Lung (tissue), 12 donors: ENCODE results near the gene PSPH. TPM values are rescaled to one million over a fixed set of nuclear protein-coding genes. Genes with fewer than 3 reads are reported as not detected.
A peak's percentile ranks its signal among the peaks of the same experiment; 100 is the strongest.
"Not testable (repeated sequence)": the region's sequence is repeated elsewhere in the genome, so short reads cannot be mapped to it uniquely, and the experiment has no call there.

Experiments used
- ATAC-seq: fragments of 200-7000 bp; cut with Tn5 transposase; one replicate; pipeline ENCODE4 v1.9.1; 2020; ENCODE audit warnings: moderate number of reproducible peaks; ENCODE audit not compliant: insufficient read depth, low FRiP score
- DNase-seq, 3 donors: peaks; one replicate each; pipeline ENCODE4 v3.0.0-alpha.2; 2013 to 2017
- H3K27ac ChIP-seq, 2 donors: one replicate each; pipeline ENCODE4 v1.5.1; 2013; ENCODE audit warnings: mild to moderate bottlenecking in 2 of 2, moderate library complexity in 2 of 2, control low read depth in 1 of 2, inconsistent platforms in 1 of 2, low read depth in 1 of 2, low read length in 1 of 2
- H3K27me3 ChIP-seq, 3 donors: one replicate each; pipeline ENCODE4 v1.5.1; 2013; ENCODE audit warnings: low read length in 2 of 3; ENCODE audit not compliant: control insufficient read depth in 3 of 3, insufficient read depth in 3 of 3
- H3K36me3 ChIP-seq, 4 donors: one replicate each; pipeline ENCODE4 v1.5.1; 2013; ENCODE audit warnings: low read length in 4 of 4, mild to moderate bottlenecking in 1 of 4, moderate library complexity in 1 of 4; ENCODE audit not compliant: control insufficient read depth in 4 of 4, insufficient read depth in 4 of 4
- H3K4me1 ChIP-seq, 5 donors: one replicate each; pipeline ENCODE4 v1.5.1; 2013; ENCODE audit warnings: low read length in 5 of 5, mild to moderate bottlenecking in 2 of 5, moderate library complexity in 1 of 5; ENCODE audit not compliant: control insufficient read depth in 5 of 5, insufficient read depth in 5 of 5
- H3K4me3 ChIP-seq: one replicate; pipeline ENCODE4 v1.5.1; 2013; ENCODE audit warnings: mild to moderate bottlenecking, control low read depth, moderate library complexity
- H3K9ac ChIP-seq, 2 donors: one replicate each; pipeline ENCODE4 v1.5.1; 2013; ENCODE audit warnings: low read length in 2 of 2, control low read depth in 1 of 2; ENCODE audit not compliant: insufficient read depth in 1 of 2
- H3K9me3 ChIP-seq, 4 donors: one replicate each; pipeline ENCODE4 v1.5.1; 2013; ENCODE audit warnings: low read length in 3 of 4, mild to moderate bottlenecking in 1 of 4, moderate library complexity in 1 of 4; ENCODE audit not compliant: control insufficient read depth in 4 of 4, insufficient read depth in 3 of 4
- WGBS, 2 donors: extraction: QIAGEN DNeasy Blood & Tissue Kit; methylation state at CpG; one replicate each; pipeline ENCODE4 v1.1.7; 2013; 5-methylcytosine and 5-hydroxymethylcytosine counted together
- polyA plus RNA-seq, 2 donors: library from polyadenylated mRNA; stranded (reverse); fragments of 200-250 nt; gene quantifications; one replicate each; pipeline ENCODE4 v1.2.1, GENCODE V29; 2013
- total RNA-seq, 2 donors: library from RNA; depleted of rRNA in 1 of 2; stranded (reverse); fragments of >200 nt in 1 of 2; gene quantifications; one replicate each; pipeline ENCODE4 v1.2.1, GENCODE V29; 2014 to 2021
- TF ChIP-seq, protein P1 (sequence below): IDR thresholded peaks from 2 replicates; pipeline ENCODE4 v1.5.1; 2012; ENCODE audit warnings: mild to moderate bottlenecking; ENCODE audit errors: control extremely low read depth, extremely low read depth
- donor health status: control.
- donor health status: control.
- donor health status: Bipolar disorder and iron deficiency.
- donor health status: healthy.
- donor health status: DM: yes; HTN: yes; CAD: no.

PSPH gene
- total and polyA plus RNA-seq, 4 donors, result 5.9 to 18.5 (median 12.3) TPM

DNA sequence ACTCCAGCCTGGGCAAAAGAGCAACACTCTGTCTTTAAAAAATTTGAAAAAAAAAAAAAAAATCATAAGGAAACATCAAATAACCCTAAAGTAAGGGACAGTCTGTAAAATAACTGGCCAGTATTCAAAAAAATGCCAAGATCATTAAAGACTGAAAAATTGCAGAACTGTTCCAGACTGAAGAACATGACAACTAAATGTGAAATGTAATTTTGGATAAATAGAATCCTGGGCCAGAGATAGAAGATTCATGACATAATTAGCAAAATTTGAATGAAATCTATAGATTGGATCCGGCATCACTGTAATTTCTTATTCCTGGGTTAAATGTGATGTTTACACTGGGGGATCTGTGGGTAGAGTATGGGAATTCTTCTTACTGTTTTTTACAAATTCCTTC is 3.0 kb downstream of the PSPH start:
- no peak for DNase-seq
- WGBS, 2 donors, result 91 to 98% methylated on average over 1 of the region's 1 CpG
- TF ChIP-seq, protein P1, sequence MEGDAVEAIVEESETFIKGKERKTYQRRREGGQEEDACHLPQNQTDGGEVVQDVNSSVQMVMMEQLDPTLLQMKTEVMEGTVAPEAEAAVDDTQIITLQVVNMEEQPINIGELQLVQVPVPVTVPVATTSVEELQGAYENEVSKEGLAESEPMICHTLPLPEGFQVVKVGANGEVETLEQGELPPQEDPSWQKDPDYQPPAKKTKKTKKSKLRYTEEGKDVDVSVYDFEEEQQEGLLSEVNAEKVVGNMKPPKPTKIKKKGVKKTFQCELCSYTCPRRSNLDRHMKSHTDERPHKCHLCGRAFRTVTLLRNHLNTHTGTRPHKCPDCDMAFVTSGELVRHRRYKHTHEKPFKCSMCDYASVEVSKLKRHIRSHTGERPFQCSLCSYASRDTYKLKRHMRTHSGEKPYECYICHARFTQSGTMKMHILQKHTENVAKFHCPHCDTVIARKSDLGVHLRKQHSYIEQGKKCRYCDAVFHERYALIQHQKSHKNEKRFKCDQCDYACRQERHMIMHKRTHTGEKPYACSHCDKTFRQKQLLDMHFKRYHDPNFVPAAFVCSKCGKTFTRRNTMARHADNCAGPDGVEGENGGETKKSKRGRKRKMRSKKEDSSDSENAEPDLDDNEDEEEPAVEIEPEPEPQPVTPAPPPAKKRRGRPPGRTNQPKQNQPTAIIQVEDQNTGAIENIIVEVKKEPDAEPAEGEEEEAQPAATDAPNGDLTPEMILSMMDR, result no peak
- Histone ChIP-seq H3K27ac (no peak overlapping the region), H3K9me3 (no peaks in the 10 kb centered on the region), H3K27me3 (no peaks in the 10 kb centered on the region), H3K36me3 (peaks cover 0 to 8% (median 4%) of the 10 kb centered on the region in 4 donors), H3K4me3 (no peak overlapping the region), H3K9ac (no peak overlapping the region), H3K4me1 (peaks cover under 1 to 36% (median 9%) of the 10 kb centered on the region in 5 donors)
- ATAC-seq, result no peak

DNA sequence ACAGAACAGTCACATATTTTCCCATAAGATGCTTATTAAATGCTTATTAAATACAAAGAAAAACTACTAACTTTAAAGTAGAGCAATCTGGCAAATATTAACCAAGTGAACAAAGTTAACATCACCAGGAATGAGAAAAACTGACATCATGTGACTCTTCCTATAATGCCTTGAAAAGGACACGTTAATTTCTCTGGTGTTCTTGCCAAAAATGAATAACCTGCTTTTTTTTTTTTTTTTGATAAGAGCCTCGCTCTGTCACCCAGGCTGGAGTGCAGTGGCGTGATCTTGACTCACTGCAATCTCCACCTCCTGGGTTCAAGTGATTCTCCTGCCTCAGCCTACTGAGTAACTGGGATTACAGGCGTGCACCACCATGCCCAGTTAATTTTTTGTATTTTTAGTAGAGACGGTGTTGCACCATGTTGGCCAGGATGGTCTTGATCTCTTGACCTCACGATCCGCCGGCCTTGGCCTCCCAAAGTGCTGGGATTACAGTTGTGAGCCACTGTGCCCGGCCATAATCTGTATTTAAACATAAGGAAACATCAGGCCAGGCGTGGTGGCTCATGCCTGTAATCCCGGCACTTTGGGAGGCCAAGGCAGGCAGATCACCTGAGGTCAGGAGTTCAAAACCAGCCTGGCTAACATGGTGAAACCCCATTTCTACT is 3.7 kb downstream of the PSPH start:
- H3K27me3 ChIP-seq, H3K9me3 ChIP-seq, H3K9ac ChIP-seq, ATAC-seq, H3K4me3 ChIP-seq, H3K27ac ChIP-seq, H3K36me3 ChIP-seq: not testable (repeated sequence)
- peak in 2 of 3 donors; percentile 16 to 33 for DNase-seq
- H3K4me1 ChIP-seq, result peaks cover 0 to 30% (median 7%) of the 10 kb centered on the region in 5 donors
- 82 to 85% methylated on average over 11 of the region's 11 CpGs for WGBS, 2 donors

DNA sequence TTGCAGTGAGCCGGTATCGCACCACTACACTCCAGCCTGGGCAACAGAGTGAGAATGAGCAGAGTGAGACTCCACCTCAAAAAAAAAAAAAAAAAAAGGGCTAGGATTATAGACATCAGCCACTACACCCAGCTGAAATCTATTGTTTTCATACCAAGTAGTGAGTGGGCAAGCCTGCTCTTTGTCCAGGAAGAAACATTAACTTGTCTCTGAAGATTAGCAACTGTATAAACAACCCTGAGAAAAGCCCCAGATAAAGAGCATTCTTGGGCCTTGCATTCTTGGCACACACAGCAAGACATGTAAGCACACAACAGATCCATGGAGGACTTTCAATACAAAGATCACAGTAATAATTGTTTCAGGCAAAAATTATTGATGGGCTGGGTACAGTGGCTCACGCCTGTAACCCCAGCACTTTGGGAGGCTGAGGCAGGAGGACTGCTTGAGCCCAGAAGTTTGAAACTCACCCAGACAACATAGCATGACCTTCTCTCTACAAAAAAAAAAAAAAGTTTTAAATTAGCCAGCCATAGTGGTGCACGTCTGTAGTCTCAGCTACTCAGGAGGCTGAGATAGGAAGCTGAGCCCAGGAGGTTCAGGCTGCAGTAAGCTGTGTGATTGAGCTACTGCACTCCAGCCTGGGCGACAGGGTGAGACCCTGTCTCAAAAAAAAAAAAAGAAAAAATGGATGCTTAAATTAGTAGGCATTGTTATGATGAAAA is 4.4 kb downstream of the PSPH start:
- no peak for ATAC-seq
- Histone ChIP-seq H3K9ac (no peak overlapping the region), H3K4me1 (peaks cover 0 to 24% (median 7%) of the 10 kb centered on the region in 5 donors), H3K4me3 (no peak overlapping the region), H3K36me3 (peaks cover 0 to 4% (median under 1%) of the 10 kb centered on the region in 4 donors), H3K9me3 (no peaks in the 10 kb centered on the region), H3K27ac (peak overlapping the region in 1 of 2 donors; percentile 60), H3K27me3 (no peaks in the 10 kb centered on the region)
- TF ChIP-seq, protein P1, result no peak
- DNase-seq, result peak; percentile 66 to 88 (median 83)
- 42 to 65% methylated on average over 5 of the region's 5 CpGs for WGBS, 2 donors

DNA sequence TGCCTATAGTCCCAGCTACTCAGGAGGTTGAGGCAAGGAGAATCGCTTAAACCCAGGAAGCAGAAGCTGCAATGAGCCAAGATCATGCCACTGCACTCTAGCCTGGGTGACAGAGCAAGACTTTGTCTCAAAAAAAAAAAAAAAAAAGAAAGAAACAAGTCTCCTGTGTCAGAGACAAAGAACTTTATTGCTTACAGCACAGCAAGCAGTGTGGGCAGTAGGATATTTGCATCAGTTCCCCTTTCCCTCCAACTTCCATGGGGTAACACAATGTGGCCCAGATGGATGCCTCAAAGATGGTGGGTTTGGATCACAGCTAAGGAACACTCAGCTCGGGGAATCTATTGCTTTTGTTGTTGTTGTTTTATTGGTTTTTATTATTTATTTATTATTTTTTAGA is 5.5 kb downstream of the PSPH start:
- not testable (repeated sequence) for H3K9ac ChIP-seq, H3K27ac ChIP-seq, H3K9me3 ChIP-seq, ATAC-seq, H3K36me3 ChIP-seq, DNase-seq, H3K4me3 ChIP-seq, H3K27me3 ChIP-seq
- WGBS, 2 donors, result 84 to 94% methylated on average over 2 of the region's 2 CpGs
- H3K4me1 ChIP-seq, result peaks cover 0 to 24% (median 8%) of the 10 kb centered on the region in 5 donors
